Loucy (cell line): ENCODE data around the gene LILRA1.
"Not testable (repeated sequence)": the region's sequence is repeated elsewhere in the genome, so short reads cannot be mapped to it uniquely, and the experiment has no call there.

Experiments used
- H2AFZ ChIP-seq: fragments of 200-600 bp; sonication (generic); 2 replicates; pipeline ENCODE4 v1.6.0; 2016; ENCODE audit warnings: antibody characterized with exemption, mild to moderate bottlenecking, low read length, moderate library complexity
- H3F3A ChIP-seq: fragments of 200-600 bp; 2 replicates; pipeline ENCODE4 v1.6.0; 2016; ENCODE audit warnings: antibody characterized with exemption, low read depth, mild to moderate bottlenecking
- H3K27me3 ChIP-seq: fragments of 200-600 bp; sonication (generic); 2 replicates; pipeline ENCODE4 v1.6.1; 2014; ENCODE audit warnings: low read length, mild to moderate bottlenecking; ENCODE audit not compliant: insufficient read depth, poor library complexity, severe bottlenecking
- H3K36me3 ChIP-seq: fragments of 200-600 bp; sonication (generic); 2 replicates; pipeline ENCODE4 v1.6.1; 2016; ENCODE audit warnings: low read length; ENCODE audit not compliant: insufficient read depth
- H3K4me1 ChIP-seq: fragments of 200-600 bp; sonication (generic); 2 replicates; pipeline ENCODE4 v1.5.1; 2014; ENCODE audit warnings: low read length, mild to moderate bottlenecking; ENCODE audit not compliant: insufficient read depth, poor library complexity, severe bottlenecking
- H3K4me2 ChIP-seq: fragments of 200-600 bp; sonication (generic); 2 replicates; pipeline ENCODE4 v1.6.0; 2014; ENCODE audit warnings: antibody characterized with exemption, low read length, low read depth, mild to moderate bottlenecking; ENCODE audit not compliant: poor library complexity, severe bottlenecking
- H3K4me3 ChIP-seq: fragments of 200-600 bp; sonication (generic); 2 replicates; pipeline ENCODE4 v1.5.1; 2014; ENCODE audit warnings: low read length, mild to moderate bottlenecking, mixed read lengths; ENCODE audit not compliant: poor library complexity, severe bottlenecking
- H3K79me2 ChIP-seq: fragments of 200-600 bp; sonication (generic); 2 replicates; pipeline ENCODE4 v1.6.1; 2014; ENCODE audit warnings: low read length; ENCODE audit not compliant: insufficient read depth
- H3K9ac ChIP-seq: fragments of 200-600 bp; sonication (generic); 2 replicates; pipeline ENCODE4 v1.6.0; 2014; ENCODE audit warnings: mild to moderate bottlenecking, low read depth, low read length, moderate library complexity; ENCODE audit not compliant: poor library complexity, severe bottlenecking
- H3K9me2 ChIP-seq: fragments of 200-600 bp; sonication (generic); replicated peaks from 2 replicates; pipeline ENCODE4 v1.6.1; 2016; ENCODE audit warnings: low read depth, low read length, mixed read lengths
- H3K9me3 ChIP-seq: fragments of 200-600 bp; sonication (generic); 2 replicates; pipeline ENCODE4 v1.6.1; 2014; ENCODE audit warnings: mild to moderate bottlenecking, antibody characterized with exemption, low read length, low read depth; ENCODE audit not compliant: insufficient read depth
- H4K20me1 ChIP-seq: fragments of 200-600 bp; sonication (generic); 2 replicates; pipeline ENCODE4 v1.6.0; 2014; ENCODE audit warnings: antibody characterized with exemption, low read length, mild to moderate bottlenecking; ENCODE audit not compliant: insufficient read depth, poor library complexity, severe bottlenecking
- CTCF ChIP-seq: fragments of 200-600 bp; sonication (generic); conservative IDR thresholded peaks from 2 replicates; pipeline ENCODE4 v1.5.1; 2014; ENCODE audit warnings: mild to moderate bottlenecking, antibody characterized with exemption, low read length
- EZH2phosphoT487 ChIP-seq: fragments of 200-600 bp; IDR thresholded peaks from 2 replicates; pipeline ENCODE4 v1.6.1; 2018; ENCODE audit warnings: antibody characterized with exemption, mild to moderate bottlenecking, moderate library complexity, borderline replicate concordance

Gene LILRA1

GRCh38 chr19:54593445-54593844 is at the start of gene LILRA1:
Gene LILRA1 (plus strand): TSS chr19:54593632. CDS start chr19:54594245, 613 bp downstream.
- H3K9me3 ChIP-seq, H3K4me1 ChIP-seq, H3K9me2 ChIP-seq, H3K27me3 ChIP-seq, H2AFZ ChIP-seq, H3K4me3 ChIP-seq, H3K79me2 ChIP-seq, H4K20me1 ChIP-seq, H3K9ac ChIP-seq, H3F3A ChIP-seq, H3K36me3 ChIP-seq, H3K4me2 ChIP-seq: not testable (repeated sequence)

DNA sequence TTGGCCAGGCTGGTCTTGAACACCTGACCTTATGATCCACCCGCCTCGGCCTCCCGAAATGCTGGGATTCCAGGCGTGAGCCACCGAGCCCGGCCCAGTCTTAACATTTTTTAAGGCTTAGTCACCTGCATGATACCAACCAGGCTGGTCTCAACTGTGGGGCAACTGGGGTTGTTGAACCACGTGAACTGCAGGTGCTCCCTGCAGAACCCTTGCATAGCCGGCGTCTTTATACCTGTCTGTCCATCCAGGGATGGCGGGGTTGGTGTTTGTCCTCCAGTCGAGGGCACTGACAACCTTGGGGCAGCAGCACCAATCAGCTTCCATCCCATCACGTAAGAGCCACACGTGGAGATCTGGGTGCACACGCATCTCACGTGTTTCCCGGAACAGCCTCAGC is 44.6 kb upstream of the LILRA1 start:
- no peak for TF ChIP-seq EZH2phosphoT487
- no peak for TF ChIP-seq CTCF
- peaks cover 4% of the 10 kb centered on the region; the same call in 1 of the 2 replicates for H3K36me3 ChIP-seq
- H3K4me3 ChIP-seq, result no peak overlapping the region
- no peaks in the 10 kb centered on the region for H3K27me3 ChIP-seq
- no peak overlapping the region for H3K4me2 ChIP-seq
- H2AFZ ChIP-seq, result no peak overlapping the region
- H3K9me3 ChIP-seq, result no peaks in the 10 kb centered on the region
- peaks cover 23% of the 10 kb centered on the region for H3K4me1 ChIP-seq
- no peaks in the 10 kb centered on the region for H3K9me2 ChIP-seq
- H4K20me1 ChIP-seq, result no peaks in the 10 kb centered on the region
- no peak overlapping the region for H3K9ac ChIP-seq
- no peaks in the 10 kb centered on the region for H3F3A ChIP-seq
- H3K79me2 ChIP-seq, result no peaks in the 10 kb centered on the region

DNA sequence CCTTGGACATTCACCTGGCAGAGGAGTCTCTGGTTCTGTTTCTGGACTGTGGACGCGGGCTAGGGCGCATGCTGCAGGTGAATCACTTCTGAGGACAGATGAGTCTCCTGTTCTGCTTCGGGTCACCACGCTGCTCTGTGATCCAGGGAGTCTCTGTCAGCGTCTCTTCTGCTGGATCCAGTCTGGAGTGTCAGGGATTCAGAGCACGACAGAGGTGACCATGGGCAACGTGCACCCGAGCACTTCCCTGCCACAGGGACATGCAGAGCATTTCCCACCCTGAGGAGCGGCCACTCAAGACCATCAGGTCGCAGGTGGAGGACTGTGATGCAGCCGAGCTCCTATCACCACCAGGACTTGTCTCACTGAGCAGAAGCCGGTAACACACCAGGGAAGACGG is 44.2 kb upstream of the LILRA1 start:
- no peak for TF ChIP-seq CTCF
- TF ChIP-seq EZH2phosphoT487, result no peak
- Histone ChIP-seq H3K9me2 (no peaks in the 10 kb centered on the region), H3K9ac (no peak overlapping the region), H3K4me3 (no peak overlapping the region), H3K4me1 (peaks cover 23% of the 10 kb centered on the region), H3F3A (no peaks in the 10 kb centered on the region), H3K36me3 (peaks cover under 1% of the 10 kb centered on the region; the same call in 1 of the 2 replicates), H3K27me3 (no peaks in the 10 kb centered on the region), H3K79me2 (no peaks in the 10 kb centered on the region), H2AFZ (no peak overlapping the region), H3K4me2 (no peak overlapping the region), H4K20me1 (no peaks in the 10 kb centered on the region), H3K9me3 (no peaks in the 10 kb centered on the region)

DNA sequence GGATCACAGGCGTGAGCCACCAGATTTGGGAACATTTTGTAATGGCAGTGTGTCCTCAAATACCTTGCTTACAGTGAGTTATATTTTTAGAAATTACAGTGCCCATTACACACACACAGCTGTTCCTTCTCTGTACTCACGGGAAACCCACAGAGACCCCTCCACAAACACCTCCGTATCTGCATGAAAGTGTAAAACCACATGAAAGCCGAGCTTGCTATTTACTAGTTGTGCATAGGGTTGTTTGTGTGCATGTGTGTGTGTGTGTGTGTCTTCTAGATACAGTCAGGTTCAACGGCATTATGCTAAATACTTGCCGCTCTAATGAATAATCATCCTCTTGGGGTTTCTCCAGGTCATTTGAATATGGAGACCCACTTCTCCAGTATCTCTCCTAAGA is 42.1 kb upstream of the LILRA1 start:
- Histone ChIP-seq H3K9me2 (no peaks in the 10 kb centered on the region), H3K79me2 (no peaks in the 10 kb centered on the region), H4K20me1 (no peaks in the 10 kb centered on the region), H3K4me2 (peak overlapping the region; percentile 69), H3K36me3 (no peaks in the 10 kb centered on the region), H3F3A (no peaks in the 10 kb centered on the region), H3K9ac (peak overlapping the region; percentile 56), H3K27me3 (no peaks in the 10 kb centered on the region), H2AFZ (0 out of 2 replicates have a peak overlapping the region, but pooled peaks have one; percentile 5), H3K9me3 (no peaks in the 10 kb centered on the region), H3K4me3 (peak overlapping the region; percentile 49), H3K4me1 (peaks cover 23% of the 10 kb centered on the region)
- TF ChIP-seq EZH2phosphoT487 (no peak), CTCF (no peak)
